B cell (primary cell): ENCODE measurements around the gene AAMP. TPM values are rescaled to one million over a fixed set of nuclear protein-coding genes. Genes with fewer than 3 reads are reported as not detected.

Source experiments
- ATAC-seq: fragments of 200-7000 bp; cut with Tn5 transposase; one replicate; pipeline ENCODE4 v1.10.0; 2021; ENCODE audit warnings: low read depth, mild to moderate bottlenecking, moderate number of reproducible peaks, moderate library complexity
- CTCF ChIA-PET: fragments of 350-600 bp; sonication (Branson Sonifier 250); formaldehyde crosslinking; loops from one replicate; lab custom pipeline; 2021; ENCODE audit warnings: antibody characterized with exemption, inconsistent platforms; lab: Charles Lee
- POLR2A ChIA-PET: fragments of 350-600 bp; sonication (Branson Sonifier 250); formaldehyde crosslinking; loops from one replicate; lab custom pipeline; 2021; ENCODE audit warnings: antibody characterized with exemption; lab: Charles Lee
- DNase-seq: peaks from one replicate; pipeline ENCODE4 v3.0.0; 2013
- H2AFZ ChIP-seq: 2 replicates; pipeline ENCODE4 v1.6.1; 2012; ENCODE audit warnings: mild to moderate bottlenecking, low read depth, low read length; ENCODE audit not compliant: insufficient read depth, poor library complexity, severe bottlenecking
- H3K27ac ChIP-seq, 2 donors: 1 replicate in 1 of 2; 2 replicates in 1 of 2; pipeline ENCODE4 v1.5.1; 2012 to 2013; ENCODE audit warnings: low read length in 2 of 2, mild to moderate bottlenecking in 2 of 2, moderate library complexity in 1 of 2
- H3K27me3 ChIP-seq, 4 experiments: fragments of 200-600 bp in 1 of 4; sonication (generic) in 1 of 4; replicated peaks in 1 of 4; 1 replicate in 2 of 4; 2 replicates in 2 of 4; pipeline versions ENCODE4 v1.6.1 to v1.7.0; 2013 to 2016; ENCODE audit warnings: low read length in 3 of 4, mild to moderate bottlenecking in 2 of 4, mixed read lengths in 1 of 4, moderate library complexity in 1 of 4; ENCODE audit not compliant: insufficient read depth in 4 of 4, control insufficient read depth in 3 of 4; ENCODE audit errors: control extremely low read depth in 1 of 4
- H3K36me3 ChIP-seq, 2 experiments: replicated peaks in 1 of 2; 1 replicate in 1 of 2; 2 replicates in 1 of 2; pipeline versions ENCODE4 v1.6.1 to v1.7.1; 2013; ENCODE audit warnings: low read length in 1 of 2; ENCODE audit not compliant: insufficient read depth in 2 of 2, control insufficient read depth in 1 of 2; ENCODE audit errors: control extremely low read depth in 1 of 2, extremely low read depth in 1 of 2
- H3K4me1 ChIP-seq, 2 donors: fragments of 200-600 bp in 1 of 2; sonication (generic) in 1 of 2; 1 replicate in 1 of 2; 2 replicates in 1 of 2; pipeline versions ENCODE4 v1.5.1 to v1.6.1; 2013 to 2017; ENCODE audit warnings: low read length in 2 of 2; ENCODE audit not compliant: control insufficient read depth in 2 of 2, insufficient read depth in 2 of 2
- H3K4me2 ChIP-seq: replicated peaks from 2 replicates; pipeline ENCODE3; 2012; ENCODE audit warnings: mild to moderate bottlenecking, low read depth, low read length; ENCODE audit not compliant: poor library complexity, severe bottlenecking
- H3K4me3 ChIP-seq, 5 experiments: fragments of 200-600 bp in 1 of 5; sonication (generic) in 1 of 5; 1 replicate in 3 of 5; 2 replicates in 2 of 5; pipeline versions ENCODE4 v1.5.1 to v1.7.0; 2011 to 2016; ENCODE audit warnings: low read length in 4 of 5, mild to moderate bottlenecking in 4 of 5, low read depth in 2 of 5, control low read depth in 1 of 5, moderate library complexity in 1 of 5; ENCODE audit not compliant: insufficient read depth in 1 of 5; ENCODE audit errors: control extremely low read depth in 1 of 5, extremely low read depth in 1 of 5
- H3K79me2 ChIP-seq: fragments of 200-600 bp; sonication (generic); one replicate; pipeline ENCODE4 v1.6.0; 2016; ENCODE audit warnings: low read length; ENCODE audit not compliant: control insufficient read depth, insufficient read depth
- H3K9ac ChIP-seq: fragments of 200-600 bp; sonication (generic); 2 replicates; pipeline ENCODE4 v1.6.1; 2017; ENCODE audit warnings: mild to moderate bottlenecking, low read length, moderate library complexity
- H3K9me3 ChIP-seq, 3 donors: one replicate each; pipeline versions ENCODE4 v1.6.1 to v1.7.1; 2013; ENCODE audit warnings: low read length in 2 of 3; ENCODE audit not compliant: control insufficient read depth in 2 of 3, insufficient read depth in 1 of 3; ENCODE audit errors: control extremely low read depth in 1 of 3
- H4K20me1 ChIP-seq: 2 replicates; pipeline ENCODE4 v1.6.0; 2012; ENCODE audit warnings: mild to moderate bottlenecking, low read length; ENCODE audit not compliant: insufficient read depth, control insufficient read depth, poor library complexity, severe bottlenecking
- H3K27ac Mint-ChIP-seq: one replicate; pipeline ENCODE4 v1.8.0; 2021; ENCODE audit warnings: mixed read lengths
- H3K27me3 Mint-ChIP-seq: one replicate; pipeline ENCODE4 v1.8.0; 2021; ENCODE audit warnings: mixed read lengths
- H3K4me1 Mint-ChIP-seq: one replicate; pipeline ENCODE4 v1.8.0; 2021; ENCODE audit warnings: mixed read lengths
- H3K4me3 Mint-ChIP-seq: one replicate; pipeline ENCODE4 v1.8.0; 2021; ENCODE audit warnings: mixed read lengths
- H3K9me3 Mint-ChIP-seq: one replicate; pipeline ENCODE4 v1.8.0; 2022; ENCODE audit warnings: mixed read lengths; ENCODE audit not compliant: insufficient read depth
- CTCF ChIP-seq: fragments of 200-600 bp; IDR thresholded peaks from one replicate; pipeline ENCODE4 v1.8.0; 2022; ENCODE audit warnings: antibody characterized with exemption, mild to moderate bottlenecking
- EZH2 ChIP-seq: IDR thresholded peaks from 2 replicates; pipeline ENCODE4 v1.6.1; 2012; ENCODE audit warnings: borderline replicate concordance, low read depth, mild to moderate bottlenecking, moderate library complexity, low read length; ENCODE audit not compliant: insufficient read depth, poor library complexity, severe bottlenecking
- WGBS: methylation state at CpG from one replicate; pipeline ENCODE4 v1.1.5; 2013; ENCODE audit warnings: missing lambda C conversion rate; ENCODE audit not compliant: insufficient coverage; 5-methylcytosine and 5-hydroxymethylcytosine counted together
- intact Hi-C: fragments of 100-400 bp; cut with micrococcal nuclease; formaldehyde crosslinking; loops from one replicate; pipeline ENCODE4 v1.10.0; 2022
- polyA plus RNA-seq: library from polyadenylated mRNA; depleted of rRNA; stranded (reverse); fragments of >200 nt; gene quantifications from 2 replicates; pipeline ENCODE4 v1.2.3, GENCODE V29; 2012
- total RNA-seq, 2 donors: library from RNA; stranded (reverse); fragments of 120-200 nt in 1 of 2; gene quantifications; 1 replicate in 1 of 2; 2 replicates in 1 of 2; pipeline versions ENCODE4 v1.2.3 to v1.2.4, GENCODE V29; 2013 to 2022

AAMP gene
- total and polyA plus RNA-seq, 2 donors (not counting 1 experiment from before 2014, with no cell fraction given): 56.4 to 65.7 TPM

DNA sequence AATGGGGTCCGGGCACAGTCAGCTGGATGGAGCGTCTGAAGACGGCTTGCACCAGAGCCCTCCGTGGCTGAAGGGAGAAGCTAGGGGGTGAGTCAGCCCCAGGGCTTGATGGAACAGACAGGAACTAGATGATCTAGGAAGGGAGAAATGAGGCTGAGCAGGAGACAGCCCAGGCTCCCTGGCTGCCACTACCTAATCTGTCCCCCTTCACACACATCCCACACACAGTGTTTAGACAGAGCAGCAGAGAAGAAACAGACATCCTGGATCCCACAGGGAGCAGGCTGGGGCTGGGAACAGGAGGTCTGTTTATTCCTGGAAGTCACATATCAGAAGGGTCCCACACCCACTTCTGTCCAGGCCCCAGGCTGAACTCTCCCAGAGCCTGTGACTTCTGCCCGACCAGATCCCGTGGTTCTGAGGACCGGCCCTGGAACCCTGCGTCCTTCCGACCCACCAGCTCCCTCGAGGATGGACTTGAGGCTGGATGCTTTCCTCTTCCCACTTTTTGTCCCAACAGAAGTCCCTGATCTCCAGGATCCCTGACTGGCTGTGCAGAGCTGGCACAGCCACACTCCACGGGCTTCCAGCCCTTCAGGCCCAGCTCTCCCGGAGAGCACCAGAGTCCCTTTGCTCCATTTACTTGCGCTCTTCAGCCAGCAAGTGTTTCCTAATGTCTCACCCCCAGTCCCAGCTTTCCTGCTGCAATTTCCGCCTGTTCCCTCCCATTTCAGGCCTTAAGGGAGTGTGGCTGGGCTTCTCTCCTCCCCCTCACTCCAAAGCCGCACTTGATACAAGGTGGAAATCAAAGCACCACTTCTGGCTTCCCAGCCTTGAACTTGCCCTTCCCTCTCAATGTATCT lies 10.6 kb downstream of the AAMP start:
- ChIA-PET POLR2A (interaction anchor here (1.0 kb wide), 1 partner anchor 11 kb away, joined by 4 read pairs; the partner anchor contains the start of genes AAMP and PNKD), CTCF (interaction anchor here (0.8 to 2.4 kb wide), 5 partner anchors 11 to 97 kb away, joined by 3 to 8 read pairs (median 3); partner anchors contain the start of genes AAMP and PNKD)
- intact Hi-C loops: no loop called here
- DNase-seq: no peak
- H3K9ac ChIP-seq: no peak overlapping the region
- H3K36me3 ChIP-seq: peaks cover 1 to 41% of the 10 kb centered on the region in 2 experiments
- peaks cover 48 to 65% of the 10 kb centered on the region in 2 donors for H3K4me1 ChIP-seq
- no peaks in the 10 kb centered on the region for H3K27me3 ChIP-seq
- no peaks in the 10 kb centered on the region for H3K9me3 ChIP-seq
- TF ChIP-seq CTCF (no peak), EZH2 (no peak)
- WGBS: 86% methylated on average over 12 of the region's 15 CpGs
- H4K20me1 ChIP-seq: peaks cover 22% of the 10 kb centered on the region
- peak overlapping the region; percentile 5 for H3K4me2 ChIP-seq
- no peak overlapping the region for H3K4me3 ChIP-seq
- H3K4me3 Mint-ChIP-seq: peak overlapping the region; percentile 20
- peaks cover 66% of the 10 kb centered on the region for H3K4me1 Mint-ChIP-seq
- no peak overlapping the region for H2AFZ ChIP-seq
- H3K27ac ChIP-seq: peak overlapping the region; percentile 42 to 85
- H3K9me3 Mint-ChIP-seq: no peaks in the 10 kb centered on the region
- no peaks in the 10 kb centered on the region for H3K27me3 Mint-ChIP-seq
- peaks cover 10% of the 10 kb centered on the region for H3K79me2 ChIP-seq
- no peak for ATAC-seq
- peak overlapping the region; percentile 85 for H3K27ac Mint-ChIP-seq
